GM12801 (cell line): ENCODE measurements around the gene ITGAV.

ENCODE experiments used
- TF ChIP-seq, protein P1 (sequence below): IDR thresholded peaks from one replicate; pipeline ENCODE4 v1.5.1; 2011; ENCODE audit warnings: control low read depth; ENCODE audit not compliant: insufficient read length; ENCODE audit errors: extremely low read depth

ITGAV gene

DNA sequence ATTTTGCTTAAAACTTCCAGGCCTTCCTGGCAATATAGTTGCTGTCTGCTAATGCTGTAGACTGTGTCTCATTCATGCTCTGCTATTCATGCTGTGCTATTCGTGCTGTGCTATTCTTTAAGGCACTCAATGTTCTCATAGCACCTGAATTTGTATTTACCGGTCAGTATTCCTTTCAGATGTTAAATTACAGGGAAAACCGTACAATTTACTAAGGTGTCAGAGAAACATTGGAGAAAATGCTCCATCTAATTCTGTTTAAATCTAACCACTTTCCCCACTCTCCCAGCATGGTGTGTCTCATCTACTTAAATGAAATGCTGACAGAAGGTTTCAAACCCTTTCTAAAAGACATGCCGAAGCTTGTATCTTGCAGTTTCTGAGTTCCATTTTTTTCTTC lies 129.0 kb downstream of the ITGAV start:
- TF ChIP-seq, protein P1, sequence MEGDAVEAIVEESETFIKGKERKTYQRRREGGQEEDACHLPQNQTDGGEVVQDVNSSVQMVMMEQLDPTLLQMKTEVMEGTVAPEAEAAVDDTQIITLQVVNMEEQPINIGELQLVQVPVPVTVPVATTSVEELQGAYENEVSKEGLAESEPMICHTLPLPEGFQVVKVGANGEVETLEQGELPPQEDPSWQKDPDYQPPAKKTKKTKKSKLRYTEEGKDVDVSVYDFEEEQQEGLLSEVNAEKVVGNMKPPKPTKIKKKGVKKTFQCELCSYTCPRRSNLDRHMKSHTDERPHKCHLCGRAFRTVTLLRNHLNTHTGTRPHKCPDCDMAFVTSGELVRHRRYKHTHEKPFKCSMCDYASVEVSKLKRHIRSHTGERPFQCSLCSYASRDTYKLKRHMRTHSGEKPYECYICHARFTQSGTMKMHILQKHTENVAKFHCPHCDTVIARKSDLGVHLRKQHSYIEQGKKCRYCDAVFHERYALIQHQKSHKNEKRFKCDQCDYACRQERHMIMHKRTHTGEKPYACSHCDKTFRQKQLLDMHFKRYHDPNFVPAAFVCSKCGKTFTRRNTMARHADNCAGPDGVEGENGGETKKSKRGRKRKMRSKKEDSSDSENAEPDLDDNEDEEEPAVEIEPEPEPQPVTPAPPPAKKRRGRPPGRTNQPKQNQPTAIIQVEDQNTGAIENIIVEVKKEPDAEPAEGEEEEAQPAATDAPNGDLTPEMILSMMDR: no peak

DNA sequence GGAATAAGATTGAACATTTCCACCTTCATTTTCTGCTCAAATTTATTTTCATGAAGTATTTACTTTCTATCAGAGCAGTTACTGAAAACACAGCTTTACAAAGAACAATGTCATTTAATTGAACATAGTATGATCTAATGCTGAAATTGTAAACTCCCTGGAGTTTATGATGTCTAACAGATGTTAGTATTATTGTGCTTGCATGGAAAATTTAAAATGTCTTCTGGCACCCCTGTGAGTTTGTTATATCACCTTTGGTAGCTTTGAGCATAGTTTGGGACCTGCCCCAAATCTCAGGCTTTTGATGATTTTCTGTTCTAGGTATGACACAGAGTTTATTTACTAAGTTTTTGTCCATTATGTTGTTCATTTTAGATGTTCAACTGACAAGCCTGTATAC lies 132.1 kb downstream of the ITGAV start:
- TF ChIP-seq, protein P1: no peak

DNA sequence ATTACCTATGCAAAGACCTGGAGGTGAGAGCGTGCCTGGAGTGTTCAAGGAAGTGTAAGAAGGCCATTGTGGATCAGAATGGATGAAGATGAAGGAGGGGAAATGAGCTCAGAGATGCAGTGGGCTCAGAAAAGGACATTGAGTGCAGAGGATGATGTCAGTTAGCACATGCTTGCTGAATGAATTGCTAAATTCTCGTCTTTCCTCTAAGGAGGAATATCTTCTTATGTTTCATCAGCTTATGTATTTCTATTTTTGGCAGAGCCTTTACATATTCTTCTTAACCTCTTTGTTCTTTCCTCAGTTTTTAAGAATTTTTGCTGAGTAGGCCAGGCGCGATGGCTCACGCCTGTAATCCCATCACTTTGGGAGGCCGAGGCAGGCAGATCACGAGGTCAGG lies 134.9 kb downstream of the ITGAV start:
- TF ChIP-seq, protein P1: no peak

DNA sequence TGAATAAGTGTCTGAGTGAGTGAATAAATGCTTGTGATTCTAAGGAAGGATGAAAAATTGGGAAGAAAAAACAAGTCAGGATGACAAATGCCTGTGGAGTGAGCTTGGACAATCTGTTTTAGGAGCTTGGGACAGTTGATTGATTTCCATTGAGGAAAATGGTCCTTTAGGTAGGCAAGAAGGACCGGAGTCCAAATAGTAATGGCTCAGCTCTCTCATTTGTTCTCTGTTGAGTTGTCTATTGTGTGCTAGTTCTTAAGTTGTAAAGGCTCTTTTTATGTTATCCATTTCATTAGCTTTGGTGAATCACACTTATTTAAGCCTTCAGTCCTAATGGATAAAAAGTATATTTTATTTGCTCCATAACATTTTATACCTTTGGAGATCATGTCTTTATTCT lies 135.9 kb downstream of the ITGAV start:
- TF ChIP-seq, protein P1: no peak

DNA sequence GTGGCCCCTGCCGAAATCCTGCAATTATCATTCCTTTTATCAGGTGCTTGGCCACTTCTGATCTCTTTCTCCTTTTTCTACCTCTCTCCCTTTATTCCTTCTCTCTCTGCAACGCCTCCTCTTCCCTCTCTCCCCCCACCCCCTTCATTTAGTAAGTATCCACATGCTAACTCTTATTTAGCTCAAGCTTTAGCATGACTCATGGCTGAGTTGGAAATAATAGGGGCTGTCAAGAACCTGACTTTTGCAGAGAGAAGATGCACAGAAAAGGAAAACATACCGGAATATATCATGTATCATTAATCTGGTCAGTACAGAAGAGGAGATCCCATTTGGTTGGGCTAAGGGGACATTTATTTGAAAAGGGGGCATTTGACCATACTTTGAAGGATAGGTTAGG lies 137.1 kb downstream of the ITGAV start:
- TF ChIP-seq, protein P1: no peak

DNA sequence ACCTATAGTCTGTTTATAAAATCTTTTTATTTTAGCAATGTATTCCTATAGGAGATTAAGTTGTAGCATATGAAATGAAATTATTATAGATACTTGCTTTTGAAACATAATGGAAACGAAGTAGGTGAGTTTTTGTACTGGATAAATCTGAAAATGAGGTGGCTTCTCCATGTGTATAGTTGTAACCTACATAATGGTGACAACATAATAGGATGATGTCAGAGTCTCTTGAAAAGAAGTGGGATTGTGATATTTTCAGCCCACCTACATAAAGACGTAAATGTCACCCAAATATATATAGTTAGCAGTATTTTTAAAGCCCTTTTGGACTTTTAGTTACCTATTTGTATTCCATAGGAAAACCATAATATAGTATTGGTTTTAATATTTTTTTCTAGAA lies 138.8 kb downstream of the ITGAV start:
- TF ChIP-seq, protein P1: no peak
